ENCODE measurements around the gene STARD7. TPM values are rescaled to one million over a fixed set of nuclear protein-coding genes. Genes with fewer than 3 reads are reported as not detected.

The STARD7 gene
- total and polyA plus RNA-seq, 2 experiments from 2014 or later, result 72.2 to 222 TPM

- TF ChIP-seq ZNF462 (CRISPR knock-in tag; IDR thresholded peaks at IDR 0.05) (no peak), CTCF (conservative IDR thresholded peaks at IDR 0.05; ENCODE audit: low read depth in 2 of 2) (no peak)
Observed at GRCh38 chr2:96241900-96242611, 33.4 kb upstream of the STARD7 start (continued).

- Mint-ChIP-seq H3K4me1 (peaks cover 15% of the 10 kb centered on the region), H3K9me3 (no peaks in the 10 kb centered on the region; the same call in 1 of the 3 replicates), H3K36me3 (ENCODE audit: low read depth) (peaks cover 2% of the 10 kb centered on the region; the same call in 2 of the 3 replicates), H3K4me3 (no peak overlapping the region), H3K27ac (no peak overlapping the region; the same call in 1 of the 2 replicates), H3K27me3 (ENCODE audit: insufficient read depth, low read depth, poor library complexity) (peaks cover 4% of the 10 kb centered on the region)
- H3K4me2 ChIP-seq, result no peak overlapping the region
- H2AFZ ChIP-seq, result no peak overlapping the region
- no peaks in the 10 kb centered on the region for H3K36me3 ChIP-seq (ENCODE audit: insufficient read depth)
- H3K27ac ChIP-seq (ENCODE audit: low read depth), result no peak overlapping the region
- H3F3A ChIP-seq (replicated peaks; ENCODE audit: low read depth), result no peaks in the 10 kb centered on the region
- ATAC-seq, result peak; percentile 86
- no peak overlapping the region for H3K4me3 ChIP-seq
- no peaks in the 10 kb centered on the region for H3K79me2 ChIP-seq (replicated peaks; ENCODE audit: insufficient read depth)
- TF ChIP-seq CTCF (conservative IDR thresholded peaks at IDR 0.05; ENCODE audit: low read depth in 2 of 2), result peak in 1 of 2 experiments; percentile 45; a peak in 3 of 4 replicates
- no peak for TF ChIP-seq ETS1 (IDR thresholded peaks at IDR 0.05)
- no peak for TF ChIP-seq ZNF331 (CRISPR knock-in tag; IDR thresholded peaks at IDR 0.05; ENCODE audit: low read depth)
- H3K27me3 ChIP-seq (ENCODE audit: insufficient read depth), result no peaks in the 10 kb centered on the region
- H4K20me1 ChIP-seq (replicated peaks; ENCODE audit: insufficient read depth), result no peaks in the 10 kb centered on the region
- no peaks in the 10 kb centered on the region; the same call in 1 of the 2 replicates for H3K9me2 ChIP-seq (ENCODE audit: insufficient read depth)
- no peaks in the 10 kb centered on the region; the same call in 1 of the 2 replicates for H3K4me1 ChIP-seq (ENCODE audit: insufficient read depth)
- DNase-seq (ENCODE audit: low spot score), result peak; percentile 47
Observed at GRCh38 chr2:96241227-96241626, 32.6 kb upstream of the STARD7 start.
